SK-N-SH treated with all-trans-retinoic acid at 6 μM for 48 hours (cell line): Measurements from ENCODE around the gene IQUB.

Experiments used
- ARNTL ChIP-seq: fragments of 450-650 bp; formaldehyde crosslinking; IDR thresholded peaks from 2 replicates; pipeline ENCODE4 v1.5.0; 2020; ENCODE audit warnings: low read depth, mild to moderate bottlenecking, moderate library complexity, borderline replicate concordance
- PPARA ChIP-seq: fragments of 250-450 bp; sonication (Bioruptor Pico); IDR thresholded peaks from 2 replicates; pipeline ENCODE4 v1.5.0; 2020; ENCODE audit warnings: mild to moderate bottlenecking, borderline replicate concordance
- SNAI2 ChIP-seq: fragments of 250-450 bp; sonication (Bioruptor Pico); IDR thresholded peaks from 2 replicates; pipeline ENCODE4 v1.5.0; 2020; ENCODE audit warnings: mild to moderate bottlenecking, moderate library complexity
- ZC3H10 ChIP-seq: fragments of 250-450 bp; sonication (Bioruptor Pico); IDR thresholded peaks from 2 replicates; pipeline ENCODE4 v1.5.1; 2021; ENCODE audit warnings: mild to moderate bottlenecking, moderate library complexity
- ZFP30 ChIP-seq: fragments of 450-650 bp; formaldehyde crosslinking; IDR thresholded peaks from 2 replicates; pipeline ENCODE4 v1.5.0; 2022; ENCODE audit warnings: mild to moderate bottlenecking, moderate library complexity
- ZNF70 ChIP-seq: fragments of 450-650 bp; formaldehyde crosslinking; IDR thresholded peaks from 2 replicates; pipeline ENCODE4 v1.5.0; 2020; ENCODE audit warnings: mild to moderate bottlenecking, moderate library complexity
- TF ChIP-seq, protein P1 (sequence below): fragments of 250-450 bp; sonication (Bioruptor Pico); IDR thresholded peaks from 2 replicates; pipeline ENCODE4 v1.5.1; 2020; ENCODE audit warnings: low read depth, mild to moderate bottlenecking, moderate library complexity
- TF ChIP-seq, protein P2 (sequence below): fragments of 250-450 bp; sonication (Bioruptor Pico); IDR thresholded peaks from 2 replicates; pipeline ENCODE4 v1.8.0; 2020; ENCODE audit warnings: mild to moderate bottlenecking, moderate library complexity, borderline replicate concordance

- TF ChIP-seq SNAI2 (CRISPR knock-in tag), result no peak
- no peak for TF ChIP-seq ZFP30
- no peak for TF ChIP-seq PPARA (CRISPR knock-in tag)
- TF ChIP-seq ZC3H10 (CRISPR knock-in tag), result no peak
- TF ChIP-seq ZNF70, result no peak
- TF ChIP-seq, protein P1, sequence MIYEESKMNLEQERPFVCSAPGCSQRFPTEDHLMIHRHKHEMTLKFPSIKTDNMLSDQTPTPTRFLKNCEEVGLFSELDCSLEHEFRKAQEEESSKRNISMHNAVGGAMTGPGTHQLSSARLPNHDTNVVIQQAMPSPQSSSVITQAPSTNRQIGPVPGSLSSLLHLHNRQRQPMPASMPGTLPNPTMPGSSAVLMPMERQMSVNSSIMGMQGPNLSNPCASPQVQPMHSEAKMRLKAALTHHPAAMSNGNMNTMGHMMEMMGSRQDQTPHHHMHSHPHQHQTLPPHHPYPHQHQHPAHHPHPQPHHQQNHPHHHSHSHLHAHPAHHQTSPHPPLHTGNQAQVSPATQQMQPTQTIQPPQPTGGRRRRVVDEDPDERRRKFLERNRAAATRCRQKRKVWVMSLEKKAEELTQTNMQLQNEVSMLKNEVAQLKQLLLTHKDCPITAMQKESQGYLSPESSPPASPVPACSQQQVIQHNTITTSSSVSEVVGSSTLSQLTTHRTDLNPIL (CRISPR knock-in tag), result no peak
- no peak for TF ChIP-seq ARNTL
- TF ChIP-seq, protein P2, sequence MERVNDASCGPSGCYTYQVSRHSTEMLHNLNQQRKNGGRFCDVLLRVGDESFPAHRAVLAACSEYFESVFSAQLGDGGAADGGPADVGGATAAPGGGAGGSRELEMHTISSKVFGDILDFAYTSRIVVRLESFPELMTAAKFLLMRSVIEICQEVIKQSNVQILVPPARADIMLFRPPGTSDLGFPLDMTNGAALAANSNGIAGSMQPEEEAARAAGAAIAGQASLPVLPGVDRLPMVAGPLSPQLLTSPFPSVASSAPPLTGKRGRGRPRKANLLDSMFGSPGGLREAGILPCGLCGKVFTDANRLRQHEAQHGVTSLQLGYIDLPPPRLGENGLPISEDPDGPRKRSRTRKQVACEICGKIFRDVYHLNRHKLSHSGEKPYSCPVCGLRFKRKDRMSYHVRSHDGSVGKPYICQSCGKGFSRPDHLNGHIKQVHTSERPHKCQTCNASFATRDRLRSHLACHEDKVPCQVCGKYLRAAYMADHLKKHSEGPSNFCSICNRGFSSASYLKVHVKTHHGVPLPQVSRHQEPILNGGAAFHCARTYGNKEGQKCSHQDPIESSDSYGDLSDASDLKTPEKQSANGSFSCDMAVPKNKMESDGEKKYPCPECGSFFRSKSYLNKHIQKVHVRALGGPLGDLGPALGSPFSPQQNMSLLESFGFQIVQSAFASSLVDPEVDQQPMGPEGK (CRISPR knock-in tag), result no peak
Measured at GRCh38 chr7:123463890-123464289, 70.5 kb downstream of the IQUB start.
